K562 (cell line): ENCODE data around the gene SNX17. TPM values are rescaled to one million over a fixed set of nuclear protein-coding genes. Genes with fewer than 3 reads are reported as not detected.
A peak's percentile ranks its signal among the peaks of the same experiment; 100 is the strongest.

Source experiments
- ASH1L ChIP-seq: fragments of 450-650 bp; IDR thresholded peaks from 2 replicates; pipeline ENCODE4 v1.6.1; 2018; ENCODE audit warnings: borderline replicate concordance, mild to moderate bottlenecking, low read depth; ENCODE audit not compliant: partially characterized antibody
- CCAR2 ChIP-seq: fragments of 200-400 bp; formaldehyde crosslinking; IDR thresholded peaks from 2 replicates; pipeline ENCODE4 v1.6.1; 2017; ENCODE audit warnings: mild to moderate bottlenecking, low read depth, low read length
- DACH1 ChIP-seq: fragments of 450-650 bp; IDR thresholded peaks from 2 replicates; pipeline ENCODE4 v1.6.1; 2018; ENCODE audit not compliant: partially characterized antibody
- MAFG ChIP-seq: fragments of 450-650 bp; conservative IDR thresholded peaks from 2 replicates; pipeline ENCODE4 v1.6.1; 2016; ENCODE audit warnings: missing genetic modification characterization, missing compliant biosample characterization
- NFE2 ChIP-seq: IDR thresholded peaks from 2 replicates; pipeline ENCODE4 v1.6.1; 2014; ENCODE audit warnings: antibody characterized with exemption, low read depth
- polyA plus RNA-seq, 8 experiments: library from polyadenylated mRNA; depleted of rRNA in 4 of 8; stranded (reverse) in 5 of 8; unstranded in 3 of 8; fragments of >200 nt; fragmentation: Nextera tagmentation in 2 of 8; fragmentation: Illumina TruSeq in 1 of 8; extraction: Ambion mirVana in 2 of 8; extraction: Trizol in 1 of 8; gene quantifications; 2 replicates each; pipeline versions ENCODE4 v1.2.1 to v1.2.3, GENCODE V29; 2011 to 2014; ENCODE audit warnings: inconsistent platforms in 1 of 8, missing spikeins in 1 of 8
- total RNA-seq, 7 experiments: library from RNA; depleted of rRNA in 6 of 7; stranded (reverse); fragments of >200 nt in 6 of 7; fragmentation: Illumina TruSeq in 2 of 7; extraction: Trizol in 2 of 7; gene quantifications; 2 replicates each; pipeline versions ENCODE4 v1.2.1 to v1.2.3, GENCODE V29; 2011 to 2021; ENCODE audit warnings: low replicate concordance in 1 of 7
- TF ChIP-seq, protein P1 (sequence below): fragments of 450-650 bp; IDR thresholded peaks from 2 replicates; pipeline ENCODE4 v1.6.1; 2016; ENCODE audit warnings: low read depth, mild to moderate bottlenecking, moderate library complexity
- TF ChIP-seq, protein P2 (sequence below): IDR thresholded peaks from 2 replicates; pipeline ENCODE4 v1.6.1; 2012; ENCODE audit warnings: low read depth, low read length, improper control_type of control experiment, borderline replicate concordance
- TF ChIP-seq, protein P3 (sequence below), 2 experiments: fragments of 450-650 bp in 1 of 2; sonication (generic) in 1 of 2; formaldehyde crosslinking in 1 of 2; IDR thresholded peaks; 2 replicates each; pipeline versions ENCODE4 v1.7.1 to v1.9.0; 2016 to 2022; ENCODE audit warnings: inconsistent platforms in 1 of 2, mild to moderate bottlenecking in 1 of 2, missing genetic modification reagents in 1 of 2

Gene SNX17
- total and polyA plus RNA-seq, 9 of the 15 experiments (the other 6 are each of a cell fraction or from before 2014, with no cell fraction given): 3.0 to 75.7 (median 54.6) TPM

DNA sequence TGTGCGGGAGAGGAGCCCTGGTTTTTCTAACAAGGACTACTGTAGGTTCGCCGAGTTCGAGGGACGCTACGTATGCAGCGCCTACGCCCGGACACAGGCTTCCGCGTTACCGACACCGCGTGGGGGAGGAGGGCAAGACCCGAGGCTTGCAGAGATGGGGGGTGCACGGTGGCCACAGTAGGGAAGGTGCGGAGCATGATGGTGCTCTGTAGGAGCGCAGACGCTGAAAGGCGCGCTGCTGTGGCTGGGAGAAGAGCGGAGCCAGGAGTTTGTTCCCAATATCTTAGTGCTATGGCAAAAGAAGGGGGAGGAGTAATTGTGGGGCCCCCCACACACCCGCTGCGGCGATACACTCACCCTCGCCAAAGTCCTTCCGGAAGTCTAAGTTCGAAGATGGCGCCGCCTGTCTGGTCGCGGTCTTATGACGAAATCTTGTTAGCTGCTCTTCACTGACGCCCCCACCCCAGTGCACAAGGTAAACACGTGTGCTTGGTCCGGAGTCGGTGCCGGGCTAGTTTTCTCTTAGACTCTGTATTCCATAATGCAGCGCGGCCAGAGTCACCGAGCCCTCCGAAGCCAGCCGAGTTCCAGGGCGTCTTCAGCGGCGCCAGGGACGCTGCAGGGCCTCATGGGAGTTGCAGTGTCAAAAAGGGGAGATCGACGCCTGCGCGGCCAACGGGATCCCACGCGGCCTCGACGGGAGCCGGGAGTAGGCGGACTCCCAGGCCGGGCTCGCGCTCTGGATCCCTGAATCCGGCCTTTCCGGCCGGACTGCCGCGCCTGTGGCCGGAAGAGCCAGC, 13.8 kb upstream of the SNX17 start, which contains the start of gene GTF3C2 (continued):
- TF ChIP-seq MAFG (no peak), CCAR2 (no peak), ASH1L (peak; percentile 61), DACH1 (no peak), NFE2 (no peak)
- TF ChIP-seq, protein P1, sequence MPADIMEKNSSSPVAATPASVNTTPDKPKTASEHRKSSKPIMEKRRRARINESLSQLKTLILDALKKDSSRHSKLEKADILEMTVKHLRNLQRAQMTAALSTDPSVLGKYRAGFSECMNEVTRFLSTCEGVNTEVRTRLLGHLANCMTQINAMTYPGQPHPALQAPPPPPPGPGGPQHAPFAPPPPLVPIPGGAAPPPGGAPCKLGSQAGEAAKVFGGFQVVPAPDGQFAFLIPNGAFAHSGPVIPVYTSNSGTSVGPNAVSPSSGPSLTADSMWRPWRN: no peak
- TF ChIP-seq, protein P2, sequence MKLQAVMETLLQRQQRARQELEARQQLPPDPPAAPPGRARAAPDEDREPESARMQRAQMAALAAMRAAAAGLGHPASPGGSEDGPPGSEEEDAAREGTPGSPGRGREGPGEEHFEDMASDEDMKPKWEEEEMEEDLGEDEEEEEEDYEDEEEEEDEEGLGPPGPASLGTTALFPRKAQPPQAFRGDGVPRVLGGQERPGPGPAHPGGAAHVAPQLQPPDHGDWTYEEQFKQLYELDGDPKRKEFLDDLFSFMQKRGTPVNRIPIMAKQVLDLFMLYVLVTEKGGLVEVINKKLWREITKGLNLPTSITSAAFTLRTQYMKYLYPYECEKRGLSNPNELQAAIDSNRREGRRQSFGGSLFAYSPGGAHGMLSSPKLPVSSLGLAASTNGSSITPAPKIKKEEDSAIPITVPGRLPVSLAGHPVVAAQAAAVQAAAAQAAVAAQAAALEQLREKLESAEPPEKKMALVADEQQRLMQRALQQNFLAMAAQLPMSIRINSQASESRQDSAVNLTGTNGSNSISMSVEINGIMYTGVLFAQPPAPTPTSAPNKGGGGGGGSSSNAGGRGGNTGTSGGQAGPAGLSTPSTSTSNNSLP: no peak
- TF ChIP-seq, protein P3, sequence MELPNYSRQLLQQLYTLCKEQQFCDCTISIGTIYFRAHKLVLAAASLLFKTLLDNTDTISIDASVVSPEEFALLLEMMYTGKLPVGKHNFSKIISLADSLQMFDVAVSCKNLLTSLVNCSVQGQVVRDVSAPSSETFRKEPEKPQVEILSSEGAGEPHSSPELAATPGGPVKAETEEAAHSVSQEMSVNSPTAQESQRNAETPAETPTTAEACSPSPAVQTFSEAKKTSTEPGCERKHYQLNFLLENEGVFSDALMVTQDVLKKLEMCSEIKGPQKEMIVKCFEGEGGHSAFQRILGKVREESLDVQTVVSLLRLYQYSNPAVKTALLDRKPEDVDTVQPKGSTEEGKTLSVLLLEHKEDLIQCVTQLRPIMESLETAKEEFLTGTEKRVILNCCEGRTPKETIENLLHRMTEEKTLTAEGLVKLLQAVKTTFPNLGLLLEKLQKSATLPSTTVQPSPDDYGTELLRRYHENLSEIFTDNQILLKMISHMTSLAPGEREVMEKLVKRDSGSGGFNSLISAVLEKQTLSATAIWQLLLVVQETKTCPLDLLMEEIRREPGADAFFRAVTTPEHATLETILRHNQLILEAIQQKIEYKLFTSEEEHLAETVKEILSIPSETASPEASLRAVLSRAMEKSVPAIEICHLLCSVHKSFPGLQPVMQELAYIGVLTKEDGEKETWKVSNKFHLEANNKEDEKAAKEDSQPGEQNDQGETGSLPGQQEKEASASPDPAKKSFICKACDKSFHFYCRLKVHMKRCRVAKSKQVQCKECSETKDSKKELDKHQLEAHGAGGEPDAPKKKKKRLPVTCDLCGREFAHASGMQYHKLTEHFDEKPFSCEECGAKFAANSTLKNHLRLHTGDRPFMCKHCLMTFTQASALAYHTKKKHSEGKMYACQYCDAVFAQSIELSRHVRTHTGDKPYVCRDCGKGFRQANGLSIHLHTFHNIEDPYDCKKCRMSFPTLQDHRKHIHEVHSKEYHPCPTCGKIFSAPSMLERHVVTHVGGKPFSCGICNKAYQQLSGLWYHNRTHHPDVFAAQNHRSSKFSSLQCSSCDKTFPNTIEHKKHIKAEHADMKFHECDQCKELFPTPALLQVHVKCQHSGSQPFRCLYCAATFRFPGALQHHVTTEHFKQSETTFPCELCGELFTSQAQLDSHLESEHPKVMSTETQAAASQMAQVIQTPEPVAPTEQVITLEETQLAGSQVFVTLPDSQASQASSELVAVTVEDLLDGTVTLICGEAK (IDR thresholded peaks at IDR 0.05): peak; percentile 69
- TF ChIP-seq, protein P3 (CRISPR knock-in tag; IDR thresholded peaks at IDR 0.05): no peak
